Omental fat pad (tissue), 4 donors: Measurements from ENCODE around the gene HSPH1. TPM values are rescaled to one million over a fixed set of nuclear protein-coding genes. Genes with fewer than 3 reads are reported as not detected.

Source experiments
- ATAC-seq: fragments of 150-250 bp; one replicate; pipeline ENCODE4 v1.9.1; 2016; ENCODE audit warnings: mild to moderate bottlenecking, moderate library complexity; ENCODE audit not compliant: low FRiP score
- DNase-seq: peaks from one replicate; pipeline ENCODE4 v3.0.0-alpha.2; 2019; ENCODE audit warnings: low spot score
- total RNA-seq, 4 donors: library from RNA; depleted of rRNA; stranded (reverse); fragments of >200 nt; gene quantifications; one replicate each; pipeline ENCODE4 v1.1.0, GENCODE V29; 2016
- TF ChIP-seq, protein P1 (sequence below), 3 donors: fragments of 450-650 bp; IDR thresholded peaks; one replicate each; pipeline ENCODE4 v1.5.1; 2016 to 2017; ENCODE audit warnings: antibody characterized with exemption in 3 of 3, mild to moderate bottlenecking in 3 of 3, moderate library complexity in 2 of 3

Gene HSPH1
- total RNA-seq, 4 donors from 2014 or later = 36.2 to 340 (median 66.4) TPM

DNA sequence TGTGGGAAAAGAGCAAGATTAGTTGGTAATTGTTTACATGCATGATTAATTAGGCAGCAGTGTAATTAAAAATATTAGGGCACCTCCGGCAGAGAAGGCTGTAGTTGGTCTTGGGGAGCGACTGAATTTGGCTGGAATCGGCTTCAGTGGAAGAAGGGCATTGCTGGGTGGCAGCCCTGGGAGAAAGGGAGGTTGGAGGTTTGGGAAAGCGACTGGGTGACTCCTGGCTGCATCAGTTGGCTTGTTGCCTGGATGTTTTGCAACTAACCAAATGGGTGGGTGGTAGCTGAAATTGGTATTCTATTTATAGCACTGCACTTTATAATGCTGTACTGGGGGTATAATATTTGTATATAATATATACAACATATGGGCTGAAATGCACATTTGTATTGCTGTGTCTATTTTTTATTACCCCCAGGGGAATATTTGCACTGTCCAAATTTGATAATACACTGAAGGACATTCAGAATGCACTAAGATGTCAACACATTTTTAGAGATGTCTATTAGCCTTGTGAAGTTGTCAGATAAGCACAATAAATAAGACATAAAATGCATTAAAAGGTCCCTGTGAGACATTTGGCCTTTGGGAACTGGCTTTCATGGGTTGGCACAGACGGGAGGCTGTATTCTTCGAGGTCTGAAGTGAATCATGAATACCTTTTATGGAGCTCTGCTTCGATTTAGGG, 39.8 kb upstream of the HSPH1 start:
- TF ChIP-seq, protein P1, sequence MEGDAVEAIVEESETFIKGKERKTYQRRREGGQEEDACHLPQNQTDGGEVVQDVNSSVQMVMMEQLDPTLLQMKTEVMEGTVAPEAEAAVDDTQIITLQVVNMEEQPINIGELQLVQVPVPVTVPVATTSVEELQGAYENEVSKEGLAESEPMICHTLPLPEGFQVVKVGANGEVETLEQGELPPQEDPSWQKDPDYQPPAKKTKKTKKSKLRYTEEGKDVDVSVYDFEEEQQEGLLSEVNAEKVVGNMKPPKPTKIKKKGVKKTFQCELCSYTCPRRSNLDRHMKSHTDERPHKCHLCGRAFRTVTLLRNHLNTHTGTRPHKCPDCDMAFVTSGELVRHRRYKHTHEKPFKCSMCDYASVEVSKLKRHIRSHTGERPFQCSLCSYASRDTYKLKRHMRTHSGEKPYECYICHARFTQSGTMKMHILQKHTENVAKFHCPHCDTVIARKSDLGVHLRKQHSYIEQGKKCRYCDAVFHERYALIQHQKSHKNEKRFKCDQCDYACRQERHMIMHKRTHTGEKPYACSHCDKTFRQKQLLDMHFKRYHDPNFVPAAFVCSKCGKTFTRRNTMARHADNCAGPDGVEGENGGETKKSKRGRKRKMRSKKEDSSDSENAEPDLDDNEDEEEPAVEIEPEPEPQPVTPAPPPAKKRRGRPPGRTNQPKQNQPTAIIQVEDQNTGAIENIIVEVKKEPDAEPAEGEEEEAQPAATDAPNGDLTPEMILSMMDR (IDR thresholded peaks at IDR 0.05) = no peak

DNA sequence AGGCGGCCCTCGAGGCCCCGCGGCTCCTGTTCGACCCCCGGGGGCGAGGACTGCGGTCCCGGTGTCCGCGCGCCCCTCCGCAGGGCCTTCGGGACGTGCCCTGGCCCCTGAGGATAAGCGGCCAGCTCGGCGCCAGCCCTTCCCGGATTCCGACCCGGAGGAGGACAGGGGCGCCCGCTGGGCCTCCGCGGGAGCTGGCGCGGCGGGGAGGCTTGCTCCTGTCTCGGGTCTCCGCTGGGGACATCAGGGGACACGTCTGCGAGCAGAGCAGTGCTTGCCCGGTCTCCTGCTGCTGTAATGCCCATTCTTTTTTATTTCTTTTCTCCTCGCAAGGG, 38.9 kb upstream of the HSPH1 start:
- peak; percentile 19 for ATAC-seq
- no peak for DNase-seq
- TF ChIP-seq, protein P1 (IDR thresholded peaks at IDR 0.05) = no peak

More for the DNA sequence above, 39.8 kb upstream of the HSPH1 start:
- no peak for DNase-seq
- ATAC-seq = no peak

DNA sequence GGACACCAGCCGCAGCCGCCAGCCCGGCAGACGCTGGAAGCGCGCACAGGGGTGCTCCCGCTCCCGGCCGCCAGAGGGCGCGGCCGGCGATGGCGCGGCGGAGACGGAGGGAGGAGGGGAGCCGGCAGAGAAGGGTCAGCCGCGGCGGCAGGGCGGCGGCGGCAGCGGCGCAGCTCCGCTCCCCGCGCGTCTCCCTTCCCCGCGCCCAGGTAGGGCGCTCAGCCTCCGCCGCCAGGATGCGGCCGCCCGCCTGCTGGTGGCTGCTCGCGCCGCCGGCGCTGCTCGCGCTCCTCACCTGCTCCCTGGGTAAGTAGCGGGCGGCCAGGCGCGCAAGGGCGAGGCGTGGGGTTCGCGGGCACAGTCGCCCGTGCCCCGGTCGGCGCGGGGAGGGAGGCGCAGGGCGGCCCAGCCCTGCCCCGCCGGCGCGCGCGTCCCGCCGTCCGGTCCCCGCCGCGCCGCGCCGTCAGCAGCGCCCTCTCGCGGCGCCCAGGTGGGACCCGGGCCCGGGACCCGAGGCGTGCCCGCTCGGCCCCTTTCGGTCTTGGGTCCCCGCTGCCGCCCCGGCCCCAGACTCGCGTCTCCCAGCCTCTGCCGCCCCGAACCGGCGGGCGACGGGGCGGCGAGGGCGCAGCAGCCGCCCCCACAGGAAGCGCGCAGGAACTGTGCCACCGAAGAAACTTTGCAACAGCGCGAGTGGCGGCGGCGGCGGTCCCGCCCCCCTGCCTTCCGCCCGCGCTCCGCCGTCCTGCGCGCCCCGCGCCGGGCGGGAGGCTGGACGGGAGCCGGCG, 38.3 kb upstream of the HSPH1 start, which contains the start of gene B3GLCT:
B3GLCT (plus strand) TSS at position 127 of the 788 bp plus-strand sequence; CDS start at position 237, 110 bp downstream.
- TF ChIP-seq, protein P1 (IDR thresholded peaks at IDR 0.05) = peak in 2 of 3 donors; percentile 73 to 93
- DNase-seq (no peak), ATAC-seq (peak; percentile 91)

DNA sequence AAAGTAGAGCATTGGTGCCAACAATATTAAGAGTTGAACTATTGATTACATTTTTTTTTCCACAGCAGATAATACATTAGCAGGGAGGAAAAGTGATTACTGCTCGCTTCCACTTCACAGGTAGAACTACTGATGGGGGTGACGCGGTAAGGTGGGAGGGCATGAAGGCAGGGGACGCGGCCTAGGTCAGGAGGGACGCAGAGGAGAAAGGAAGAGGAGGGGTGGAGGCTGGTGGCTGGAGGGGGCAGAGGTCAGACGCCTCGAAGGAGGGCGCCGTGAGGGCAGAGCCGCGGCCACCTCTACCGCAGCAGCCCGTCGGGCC, 37.8 kb upstream of the HSPH1 start:
- no peak for DNase-seq
- TF ChIP-seq, protein P1 (IDR thresholded peaks at IDR 0.05) = no peak

DNA sequence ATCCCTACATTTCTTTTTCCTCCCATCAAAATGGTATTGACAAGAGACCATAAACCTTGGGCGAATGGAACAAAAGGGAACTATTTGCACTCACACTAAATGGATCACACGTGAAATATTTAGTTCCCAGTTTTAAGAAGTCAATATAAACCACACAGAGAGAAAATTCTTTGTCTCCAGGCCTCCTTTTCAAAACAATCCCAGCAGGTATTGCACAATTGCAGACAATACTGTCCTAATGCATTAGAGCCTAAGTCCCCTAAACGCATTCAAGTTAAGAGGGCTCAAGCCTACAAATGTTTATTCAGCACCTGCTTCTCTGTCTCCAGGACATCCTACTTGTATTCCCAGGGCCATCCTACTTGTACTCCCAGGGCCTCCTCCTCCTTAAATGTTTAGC, 36.8 kb upstream of the HSPH1 start:
- no peak for DNase-seq
- TF ChIP-seq, protein P1 (IDR thresholded peaks at IDR 0.05) = no peak
- ATAC-seq = no peak

More for the DNA sequence above, 37.8 kb upstream of the HSPH1 start:
- no peak for ATAC-seq

DNA sequence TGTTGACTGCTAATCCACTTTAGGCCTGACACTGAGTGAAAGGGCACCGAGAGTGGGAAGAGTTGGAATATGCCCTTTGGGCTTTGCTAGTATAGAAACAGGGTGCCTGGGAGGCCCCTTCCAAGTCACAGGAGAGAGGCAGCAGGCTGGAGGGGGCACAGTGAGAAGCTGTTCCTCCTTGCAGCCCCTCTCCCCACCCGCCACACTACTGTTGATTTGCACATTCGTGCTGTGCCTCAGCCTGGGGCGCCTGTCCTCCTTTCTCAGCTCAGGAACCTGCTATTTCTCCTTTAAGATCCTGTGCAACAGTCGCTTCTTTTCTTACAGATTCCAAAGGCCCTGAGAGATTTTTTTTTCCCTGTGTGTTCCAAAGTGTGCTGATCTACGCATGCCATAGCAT, 35.3 kb upstream of the HSPH1 start:
- TF ChIP-seq, protein P1 (IDR thresholded peaks at IDR 0.05) = no peak
- ATAC-seq = no peak
- DNase-seq = no peak
